NCI-H774 (cell line): Measurements from ENCODE around the gene TMEM243.
A peak's percentile ranks its signal among the peaks of the same experiment; 100 is the strongest.

ENCODE experiments used
- DNase-seq: peaks from one replicate; lab custom pipeline; 2025; lab: John Stamatoyannopoulos, UW

Gene TMEM243

DNA sequence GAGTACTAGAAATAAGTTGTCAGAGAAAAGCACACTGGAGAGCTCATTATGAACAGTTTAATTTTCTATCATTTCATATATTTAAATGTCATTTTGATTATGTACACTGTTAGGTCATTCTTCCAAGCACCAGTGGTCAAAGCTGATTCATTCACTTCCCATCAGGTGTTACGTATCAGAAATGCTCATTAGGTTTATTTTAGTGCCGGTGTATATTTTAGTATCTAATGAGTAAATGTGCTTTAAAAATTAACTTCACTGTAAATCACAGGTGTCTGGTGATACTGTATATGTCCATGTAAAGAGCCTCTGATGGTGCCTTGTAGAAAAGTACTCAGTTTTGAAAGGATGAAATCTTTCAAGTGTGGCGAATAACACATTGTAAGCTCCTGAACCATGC lies 63.7 kb downstream of the TMEM243 start:
- DNase-seq = no peak

DNA sequence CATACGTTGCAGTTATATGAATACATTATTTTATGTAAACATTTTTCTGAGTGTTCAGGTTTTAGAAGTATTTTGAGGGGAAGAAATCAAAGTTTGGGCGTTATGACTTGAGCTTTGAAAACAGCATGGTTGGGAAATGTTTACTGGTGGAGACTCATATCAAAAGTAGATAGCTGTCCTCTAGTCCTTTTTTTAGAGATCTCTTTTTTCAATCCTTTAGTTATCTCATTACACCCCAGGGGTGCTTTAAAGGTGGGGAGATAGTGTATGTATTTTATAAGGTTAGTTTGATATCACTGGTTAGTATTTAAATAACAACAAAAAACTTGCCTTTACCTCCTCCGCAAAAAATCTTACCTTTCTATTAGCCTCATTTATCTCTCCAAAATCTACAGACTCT lies 65.0 kb downstream of the TMEM243 start:
- no peak for DNase-seq

DNA sequence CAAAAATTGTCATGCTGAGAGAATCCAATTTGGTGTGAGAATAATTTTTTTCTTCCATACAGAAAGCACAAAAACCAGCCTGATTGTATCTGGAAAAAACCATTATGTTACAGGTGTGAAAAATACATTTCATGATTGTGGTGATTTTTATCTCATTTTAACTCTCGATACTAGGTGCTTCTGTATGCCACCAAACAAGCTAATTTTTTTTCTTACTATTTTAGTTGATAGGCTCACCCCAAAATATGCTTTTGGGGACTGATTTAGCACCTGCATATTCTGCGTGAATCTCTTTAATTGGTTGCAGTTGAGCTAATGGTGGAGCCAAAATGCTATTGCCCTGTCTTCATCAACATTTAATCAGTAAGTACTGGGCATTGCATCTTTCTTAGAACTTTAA lies 65.4 kb downstream of the TMEM243 start:
- DNase-seq = no peak

DNA sequence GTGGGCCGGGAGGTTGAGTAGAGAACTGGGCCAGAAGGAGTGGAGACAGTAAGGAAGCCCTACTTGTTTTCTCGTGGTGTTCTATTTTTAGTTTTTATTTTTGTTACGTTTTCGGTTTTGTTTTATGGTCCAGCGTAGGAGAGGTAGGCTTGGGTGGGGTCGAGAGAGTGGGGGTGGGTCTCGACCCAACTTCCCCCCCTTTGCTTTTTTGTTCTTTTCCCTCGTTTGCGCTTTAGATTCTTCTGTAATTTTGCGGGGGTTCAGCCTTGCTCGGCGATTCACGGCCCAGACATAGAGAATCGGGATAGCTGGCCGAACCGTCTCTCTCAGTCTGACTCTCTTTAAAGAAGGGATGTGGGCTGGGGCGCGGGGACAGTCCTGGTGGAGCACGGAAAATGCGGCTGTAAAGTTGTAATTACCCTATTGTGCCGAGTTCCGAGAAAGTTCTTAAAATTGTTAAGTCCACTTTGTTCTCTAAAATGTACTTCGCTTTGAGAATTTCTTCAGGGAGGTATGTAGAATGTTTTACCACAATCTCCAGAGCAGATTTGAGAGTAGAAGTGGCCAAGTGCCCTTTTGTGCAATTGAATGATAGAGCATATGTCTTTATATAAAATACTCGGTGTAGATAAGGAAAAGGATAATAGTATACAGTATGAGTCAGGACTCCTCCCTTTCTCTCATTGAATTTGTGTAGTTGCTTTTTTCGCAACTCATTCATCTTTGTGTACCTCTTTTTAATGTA lies 66.5 kb downstream of the TMEM243 start:
- peak; percentile 4 for DNase-seq

DNA sequence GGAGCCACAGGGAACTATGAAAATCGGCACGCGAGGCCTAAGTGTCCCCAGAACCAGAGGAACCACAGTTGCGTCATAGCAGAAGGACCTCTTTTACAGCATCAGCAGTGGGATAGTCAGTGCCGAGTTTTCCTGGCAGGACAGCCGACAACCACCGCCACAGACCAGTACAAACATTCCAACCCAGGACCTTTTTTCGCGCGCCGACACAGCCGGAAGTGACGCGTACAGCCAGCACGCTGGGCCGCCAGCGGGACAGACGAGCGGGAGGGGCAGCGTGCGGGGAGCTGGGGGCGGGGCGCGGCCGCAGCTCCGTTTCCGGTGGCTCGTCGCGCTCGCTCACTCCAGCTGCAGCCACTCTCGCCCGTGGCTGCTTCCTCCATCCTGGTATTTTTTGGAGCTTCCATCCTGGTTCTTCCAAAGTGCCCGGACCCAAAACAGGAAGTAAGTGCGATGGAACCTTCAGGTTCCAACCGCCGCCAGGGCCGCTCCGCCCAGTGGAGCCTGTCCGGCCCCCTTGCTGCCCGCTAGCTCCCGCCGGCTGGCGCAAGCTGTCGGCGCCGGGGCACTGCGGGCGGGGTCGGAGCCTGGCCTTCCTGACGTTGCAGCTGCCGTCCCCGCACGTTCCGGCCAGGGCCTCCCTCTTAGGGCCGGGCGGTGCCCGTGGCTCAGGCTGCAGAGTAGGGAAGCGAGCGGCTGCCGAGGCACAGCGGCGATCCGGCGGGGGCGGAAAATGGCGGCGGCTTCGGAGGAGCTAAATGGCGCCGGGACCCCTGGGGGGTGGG lies 67.2 kb downstream of the TMEM243 start, which contains the start of gene DMTF1:
Gene DMTF1 (plus strand): TSS at position 342 of the 785 bp plus-strand sequence. CDS start 12,489 bp downstream, outside the sequence.
- DNase-seq = peak; percentile 95

DNA sequence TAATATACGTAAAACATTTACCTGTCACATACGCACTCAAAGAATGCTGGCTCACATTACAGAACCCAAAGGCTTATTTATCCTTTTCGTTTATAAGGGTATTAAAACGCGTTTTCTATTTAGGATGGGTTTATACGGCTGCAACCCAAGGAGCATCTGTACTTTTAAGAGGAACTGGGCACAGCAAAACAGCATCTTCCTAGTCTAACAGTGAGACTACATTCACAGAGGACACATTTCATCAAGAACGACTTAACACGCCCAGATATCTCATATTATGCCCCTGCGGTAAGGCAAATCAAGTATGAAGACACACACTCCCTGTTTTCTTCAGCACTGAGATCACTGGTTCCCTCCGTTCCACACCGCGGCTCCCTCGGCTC lies 67.8 kb downstream of the TMEM243 start:
- peak; percentile 55 for DNase-seq

DNA sequence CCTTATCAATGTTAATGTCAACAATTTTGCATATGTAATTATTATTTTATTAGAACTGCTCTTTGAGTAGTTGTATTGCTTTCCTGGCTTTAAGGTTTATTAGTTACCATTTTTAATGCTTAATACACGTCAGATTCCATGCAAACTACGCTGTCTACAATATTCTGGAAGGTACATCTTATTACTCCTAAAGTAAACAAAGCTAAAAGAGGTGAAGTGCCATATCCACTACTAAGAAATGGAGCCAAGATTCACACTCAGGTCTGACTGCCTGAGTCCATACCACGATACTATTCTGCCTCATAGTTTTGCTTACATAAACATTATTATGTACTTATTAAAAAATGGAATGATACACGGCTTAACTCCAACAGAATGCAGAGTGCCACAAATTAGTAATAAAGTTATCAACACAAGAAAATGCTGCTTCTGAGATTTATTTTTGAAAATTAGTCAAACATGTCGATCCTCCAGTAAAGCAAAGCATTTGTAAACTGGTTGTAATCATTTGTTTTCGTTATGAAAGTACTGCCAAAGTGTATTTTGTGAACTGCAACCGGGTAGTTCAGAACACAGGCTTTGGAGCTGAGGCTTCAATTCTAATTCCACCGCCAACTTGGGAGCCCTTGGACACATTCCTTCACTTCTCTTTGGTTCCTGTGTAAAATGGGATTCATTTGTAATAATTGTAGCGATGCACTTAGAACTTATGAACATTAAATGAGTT lies 68.4 kb downstream of the TMEM243 start:
- DNase-seq = no peak

DNA sequence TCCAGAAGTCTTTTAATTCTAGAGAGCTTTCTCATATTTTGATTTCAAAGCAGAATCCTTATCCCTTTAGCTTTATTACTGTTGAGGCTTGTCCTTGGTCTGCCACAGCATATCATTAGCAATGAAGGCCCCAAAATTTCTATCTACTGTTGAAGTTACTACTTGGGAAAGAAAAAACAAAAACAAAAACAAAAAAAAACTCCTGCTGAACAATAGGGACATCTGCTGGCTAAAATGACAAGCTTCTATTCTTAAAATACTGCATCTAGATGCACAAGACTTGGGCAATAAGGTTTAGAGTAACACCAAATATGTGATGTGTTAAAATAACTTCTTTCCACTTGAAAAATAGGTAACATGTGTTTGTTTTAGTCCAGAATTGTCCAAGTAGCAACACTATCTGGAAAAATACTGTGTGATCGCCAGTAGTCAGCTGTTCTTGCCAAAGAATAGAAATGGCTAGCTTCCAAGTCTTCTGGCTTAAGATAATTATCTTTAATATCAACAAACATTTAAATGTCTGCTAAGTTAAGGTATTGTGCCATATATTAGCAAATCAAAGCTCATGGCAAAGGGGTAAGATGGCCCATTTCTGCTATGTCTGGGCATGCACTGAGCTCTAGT lies 71.1 kb downstream of the TMEM243 start:
- DNase-seq = no peak

DNA sequence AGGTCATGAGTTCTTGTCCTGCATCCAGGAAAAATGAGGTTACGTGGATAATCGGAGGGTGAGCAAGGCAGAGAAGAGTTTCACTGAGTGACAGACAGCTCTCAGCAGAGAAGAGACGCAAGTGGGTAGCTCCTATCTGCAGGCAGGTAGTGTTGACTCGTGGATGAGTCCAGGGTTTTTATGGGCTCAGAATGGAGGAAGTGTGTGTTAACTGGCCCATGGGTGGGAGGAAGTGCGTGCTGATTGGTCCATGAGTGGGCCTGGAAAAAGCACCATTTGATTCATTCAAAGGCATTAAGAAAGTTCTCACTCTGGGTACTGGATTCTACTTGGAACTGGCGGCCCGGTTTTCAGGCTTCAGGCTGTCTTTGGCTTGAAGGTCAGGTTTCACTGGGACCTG lies 72.0 kb downstream of the TMEM243 start:
- no peak for DNase-seq

DNA sequence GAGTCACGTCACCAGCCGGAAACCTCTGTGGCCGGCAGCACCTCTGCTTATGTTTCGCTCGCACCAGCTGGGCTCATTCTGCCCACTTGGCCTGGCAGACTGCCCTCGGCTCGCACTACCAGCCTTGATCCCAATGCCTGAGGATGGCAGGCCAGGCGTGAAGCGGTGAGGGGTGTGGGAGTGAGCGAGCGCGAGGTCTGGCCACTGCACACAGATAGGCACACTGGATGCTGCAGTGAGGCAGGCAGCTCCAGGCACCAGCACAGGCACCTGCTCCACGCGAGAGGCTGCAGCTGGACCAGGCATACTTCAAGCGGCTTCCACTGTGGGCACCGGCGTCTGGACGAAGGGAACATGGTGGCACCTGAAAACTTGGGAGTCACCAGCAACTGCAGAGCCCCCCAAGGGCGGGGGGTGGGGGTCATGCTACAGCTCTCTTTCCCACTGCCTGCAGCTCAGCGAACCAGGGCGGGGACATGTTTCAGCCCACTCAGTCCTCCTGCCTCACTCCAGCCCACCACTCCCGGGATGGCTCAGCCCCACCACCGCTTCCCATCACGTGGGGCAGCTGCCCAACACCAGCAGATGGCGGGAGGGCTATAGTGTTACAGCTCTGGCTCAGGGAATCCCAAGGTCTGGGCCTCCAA lies 72.7 kb downstream of the TMEM243 start:
- no peak for DNase-seq
